Skin of body (tissue), 1 donor: Measurements from ENCODE around the gene CREB1. TPM values are rescaled to one million over a fixed set of nuclear protein-coding genes. Genes with fewer than 3 reads are reported as not detected.

ENCODE experiments used
- total RNA-seq: library from RNA; depleted of rRNA; stranded (reverse); fragments of >200 nt; gene quantifications from one replicate; pipeline ENCODE4 v1.2.3, GENCODE V29; 2014

CREB1 gene
- total RNA-seq, 1 donor from 2014 or later = 47.4 TPM

Other genes with a start within 250 kb of the CREB1 start
- 12.3 TPM for gene METTL21A, start 95.4 kb downstream of the CREB1 start, total RNA-seq
- gene CCNYL1, start 181.7 kb downstream of the CREB1 start, total RNA-seq = 7.5 TPM
- 2.0 TPM for gene FZD5, start 239.9 kb downstream of the CREB1 start, total RNA-seq